Hepatocyte (in vitro differentiated cells): ENCODE results near the gene SLAMF7. TPM values are rescaled to one million over a fixed set of nuclear protein-coding genes. Genes with fewer than 3 reads are reported as not detected.

Experiments used
- DNase-seq: peaks from one replicate; pipeline ENCODE4 v3.0.0-alpha.2; 2016; ENCODE audit warnings: low spot score
- H2AFZ ChIP-seq: fragments of 200-600 bp; sonication (generic); 2 replicates; pipeline ENCODE4 v1.6.0; 2016; ENCODE audit warnings: antibody characterized with exemption, mild to moderate bottlenecking
- H3K27ac ChIP-seq: fragments of 200-600 bp; sonication (generic); 2 replicates; pipeline ENCODE4 v1.5.1; 2016; ENCODE audit warnings: mild to moderate bottlenecking
- H3K27me3 ChIP-seq: fragments of 200-600 bp; sonication (generic); 2 replicates; pipeline ENCODE4 v1.6.1; 2016
- H3K36me3 ChIP-seq: fragments of 200-600 bp; sonication (generic); replicated peaks from 2 replicates; pipeline ENCODE4 v1.5.1; 2016; ENCODE audit warnings: low read depth; ENCODE audit not compliant: insufficient read depth
- H3K4me1 ChIP-seq: fragments of 200-600 bp; sonication (generic); 2 replicates; pipeline ENCODE4 v1.5.1; 2016; ENCODE audit warnings: mild to moderate bottlenecking, moderate library complexity; ENCODE audit not compliant: insufficient read depth
- H3K4me2 ChIP-seq: fragments of 200-600 bp; sonication (generic); 2 replicates; pipeline ENCODE4 v1.6.0; 2016
- H3K4me3 ChIP-seq: fragments of 200-600 bp; sonication (generic); 2 replicates; pipeline ENCODE4 v1.5.1; 2016; ENCODE audit warnings: mild to moderate bottlenecking
- H3K79me2 ChIP-seq: fragments of 200-600 bp; sonication (generic); 2 replicates; pipeline ENCODE4 v1.6.0; 2017; ENCODE audit warnings: mild to moderate bottlenecking
- H3K9me2 ChIP-seq: fragments of 200-600 bp; sonication (generic); replicated peaks from 2 replicates; pipeline ENCODE4 v1.6.0; 2017; ENCODE audit warnings: mild to moderate bottlenecking; ENCODE audit not compliant: insufficient read depth
- H3K9me3 ChIP-seq: fragments of 200-600 bp; sonication (generic); 2 replicates; pipeline ENCODE4 v1.5.1; 2016; ENCODE audit warnings: low read depth, mild to moderate bottlenecking
- H4K20me1 ChIP-seq: fragments of 200-600 bp; sonication (generic); 2 replicates; pipeline ENCODE4 v1.6.0; 2016; ENCODE audit warnings: mild to moderate bottlenecking; ENCODE audit not compliant: insufficient read depth, poor library complexity, severe bottlenecking
- CTCF ChIP-seq: fragments of 200-600 bp; sonication (generic); IDR thresholded peaks from 2 replicates; pipeline ENCODE4 v1.5.1; 2016; ENCODE audit warnings: antibody characterized with exemption, mild to moderate bottlenecking; ENCODE audit not compliant: poor library complexity
- EZH2 ChIP-seq: fragments of 200-600 bp; sonication (generic); IDR thresholded peaks from 2 replicates; pipeline ENCODE4 v1.6.1; 2016; ENCODE audit warnings: antibody characterized with exemption, mild to moderate bottlenecking, borderline replicate concordance
- EZH2phosphoT487 ChIP-seq: fragments of 200-600 bp; sonication (generic); IDR thresholded peaks from one replicate; pipeline ENCODE4 v1.6.1; 2018; ENCODE audit warnings: antibody characterized with exemption, mild to moderate bottlenecking, low read depth, moderate library complexity; ENCODE audit not compliant: unreplicated experiment, severe bottlenecking
- WGBS: methylation state at CpG from one replicate; pipeline ENCODE4 v1.1.6; 2016; ENCODE audit warnings: low lambda C conversion rate; ENCODE audit errors: missing lambda C conversion rate; 5-methylcytosine and 5-hydroxymethylcytosine counted together
- polyA plus RNA-seq: library from polyadenylated mRNA; unstranded; fragments of >200 nt; fragmentation: Nextera tagmentation; extraction: Ambion mirVana; gene quantifications from 2 replicates; pipeline ENCODE4 v1.2.1, GENCODE V29; 2016
- total RNA-seq: library from RNA; depleted of rRNA; stranded (reverse); fragments of >200 nt; gene quantifications from 2 replicates; pipeline ENCODE4 v1.2.3, GENCODE V29; 2014

The SLAMF7 gene
- total and polyA plus RNA-seq, 2 experiments from 2014 or later: 0.07 TPM; not detected in 1

GRCh38 chr1:160741612-160742348 lies 2.7 kb downstream of the SLAMF7 start:
- Histone ChIP-seq H2AFZ (no peak overlapping the region), H4K20me1 (no peaks in the 10 kb centered on the region), H3K36me3 (no peaks in the 10 kb centered on the region), H3K9me2 (no peaks in the 10 kb centered on the region), H3K4me1 (no peaks in the 10 kb centered on the region), H3K79me2 (no peaks in the 10 kb centered on the region), H3K27me3 (no peaks in the 10 kb centered on the region), H3K4me3 (no peak overlapping the region), H3K27ac (no peak overlapping the region), H3K9me3 (no peaks in the 10 kb centered on the region), H3K4me2 (no peak overlapping the region)
- 83% methylated on average over 5 of the region's 5 CpGs for WGBS
- TF ChIP-seq CTCF: no peak
- no peak for TF ChIP-seq EZH2
- TF ChIP-seq EZH2phosphoT487: no peak
- DNase-seq: no peak

- H3K79me2 ChIP-seq: no peaks in the 10 kb centered on the region
- H3K4me2 ChIP-seq: no peak overlapping the region
- no peaks in the 10 kb centered on the region for H3K36me3 ChIP-seq
- 97% methylated on average over 8 of the region's 8 CpGs for WGBS
- no peaks in the 10 kb centered on the region for H4K20me1 ChIP-seq
- no peaks in the 10 kb centered on the region for H3K4me1 ChIP-seq
- no peak overlapping the region for H2AFZ ChIP-seq
- H3K4me3 ChIP-seq: no peak overlapping the region
- H3K9me2 ChIP-seq: no peaks in the 10 kb centered on the region
- no peaks in the 10 kb centered on the region for H3K9me3 ChIP-seq
- no peak for DNase-seq
- TF ChIP-seq EZH2: no peak
- no peak for TF ChIP-seq EZH2phosphoT487
- no peak for TF ChIP-seq CTCF
- no peaks in the 10 kb centered on the region for H3K27me3 ChIP-seq
- no peak overlapping the region for H3K27ac ChIP-seq
Observed at GRCh38 chr1:160742428-160743127, 3.5 kb downstream of the SLAMF7 start.

- Histone ChIP-seq H3K9me2 (no peaks in the 10 kb centered on the region), H3K4me2 (no peak overlapping the region), H3K27me3 (no peaks in the 10 kb centered on the region), H3K4me3 (no peak overlapping the region), H2AFZ (no peak overlapping the region), H3K36me3 (no peaks in the 10 kb centered on the region), H3K79me2 (no peaks in the 10 kb centered on the region), H3K9me3 (no peaks in the 10 kb centered on the region), H3K4me1 (no peaks in the 10 kb centered on the region), H4K20me1 (no peaks in the 10 kb centered on the region), H3K27ac (no peak overlapping the region)
- no peak for DNase-seq
- WGBS: 90% methylated on average over 3 of the region's 3 CpGs
- TF ChIP-seq CTCF (no peak), EZH2phosphoT487 (no peak), EZH2 (no peak)
Observed at GRCh38 chr1:160743266-160743665, 4.2 kb downstream of the SLAMF7 start.
